Tibial artery (tissue), 4 donors: ENCODE data around the gene ZBTB17.

Experiments used
- DNase-seq, 2 donors: peaks; one replicate each; pipeline ENCODE4 v3.0.0-alpha.2; 2019
- H3K27ac ChIP-seq, 2 donors: fragments of 200-600 bp; sonication (generic) in 1 of 2; 1 replicate in 1 of 2; 2 replicates in 1 of 2; pipeline ENCODE4 v1.5.1; 2018 to 2019; ENCODE audit warnings: mild to moderate bottlenecking in 1 of 2
- H3K27me3 ChIP-seq, 2 donors: fragments of 200-600 bp; sonication (generic) in 1 of 2; one replicate each; pipeline versions ENCODE4 v1.5.1 to v1.6.0; 2016 to 2019
- H3K36me3 ChIP-seq, 3 donors: fragments of 200-600 bp; sonication (generic) in 2 of 3; one replicate each; pipeline ENCODE4 v1.5.1; 2016 to 2019; ENCODE audit warnings: mild to moderate bottlenecking in 2 of 3
- H3K4me1 ChIP-seq, 4 donors: fragments of 200-600 bp; sonication (generic) in 2 of 4; 1 replicate in 3 of 4; 2 replicates in 1 of 4; pipeline ENCODE4 v1.5.1; 2016 to 2019
- H3K4me3 ChIP-seq, 2 donors: fragments of 200-600 bp; sonication (generic) in 1 of 2; 1 replicate in 1 of 2; 2 replicates in 1 of 2; pipeline ENCODE4 v1.5.1; 2018 to 2019; ENCODE audit warnings: mild to moderate bottlenecking in 2 of 2
- H3K9me3 ChIP-seq, 3 donors: fragments of 200-600 bp; sonication (generic) in 1 of 3; one replicate each; pipeline ENCODE4 v1.5.1; 2016 to 2019
- CTCF ChIP-seq, 2 experiments: fragments of 200-600 bp in 1 of 2; fragments of 450-650 bp in 1 of 2; IDR thresholded peaks; one replicate each; pipeline ENCODE4 v1.5.1; 2017 to 2019; ENCODE audit warnings: antibody characterized with exemption in 2 of 2, mild to moderate bottlenecking in 1 of 2, moderate library complexity in 1 of 2
- intact Hi-C: fragments of 100-400 bp; cut with DNase I; formaldehyde crosslinking; loops from one replicate; pipeline ENCODE4 v1.15.0; 2023; ENCODE audit warnings: low total_unique reads

ZBTB17 gene

GRCh38 chr1:15962671-15963362, 13.1 kb downstream of the ZBTB17 start:
- Histone ChIP-seq H3K27ac (peak overlapping the region; percentile 21 to 54), H3K4me1 (peaks cover 0 to 69% (median 26%) of the 10 kb centered on the region in 4 donors), H3K36me3 (peaks cover 0 to under 1% (median 0%) of the 10 kb centered on the region in 3 donors), H3K9me3 (no peaks in the 10 kb centered on the region), H3K27me3 (no peaks in the 10 kb centered on the region), H3K4me3 (no peak overlapping the region)
- intact Hi-C loops, result loop anchor here (5.0 kb wide), 1 partner anchor 136 kb away; no protein-coding TSS in a partner anchor
- no peak for TF ChIP-seq CTCF (IDR thresholded peaks at IDR 0.05)
- DNase-seq, result no peak

GRCh38 chr1:15962176-15962575, 13.7 kb downstream of the ZBTB17 start:
- Histone ChIP-seq H3K27ac (peak overlapping the region in 1 of 2 donors; percentile 54), H3K27me3 (no peaks in the 10 kb centered on the region), H3K4me1 (peaks cover 0 to 67% (median 26%) of the 10 kb centered on the region in 4 donors), H3K36me3 (peaks cover 0 to 5% (median 0%) of the 10 kb centered on the region in 3 donors), H3K4me3 (no peak overlapping the region), H3K9me3 (no peaks in the 10 kb centered on the region)
- TF ChIP-seq CTCF (IDR thresholded peaks at IDR 0.05), result no peak
- no peak for DNase-seq
- intact Hi-C loops, result loop anchor here (5.0 kb wide), 1 partner anchor 135 kb away; no protein-coding TSS in a partner anchor

- intact Hi-C loops, result loop anchor here (5.0 kb wide), 1 partner anchor 134 kb away; no protein-coding TSS in a partner anchor
- no peak for DNase-seq
- no peak for TF ChIP-seq CTCF (IDR thresholded peaks at IDR 0.05)
- Histone ChIP-seq H3K4me3 (no peak overlapping the region), H3K27ac (no peak overlapping the region), H3K27me3 (no peaks in the 10 kb centered on the region), H3K9me3 (no peaks in the 10 kb centered on the region), H3K36me3 (peaks cover 0 to 6% (median 0%) of the 10 kb centered on the region in 3 donors), H3K4me1 (peaks cover 0 to 64% (median 24%) of the 10 kb centered on the region in 4 donors)
These were observed 14.4 kb downstream of the ZBTB17 start for GRCh38 chr1:15961492-15961891.

- H3K27me3 ChIP-seq, result no peaks in the 10 kb centered on the region
- no peaks in the 10 kb centered on the region for H3K9me3 ChIP-seq
- H3K4me1 ChIP-seq, result peaks cover 0 to 64% (median 23%) of the 10 kb centered on the region in 4 donors
- no peak for DNase-seq
- H3K4me3 ChIP-seq, result no peak overlapping the region
- intact Hi-C loops, result loop anchor here (5.0 kb wide), 1 partner anchor 134 kb away; no protein-coding TSS in a partner anchor
- peaks cover 0 to 6% (median 0%) of the 10 kb centered on the region in 3 donors for H3K36me3 ChIP-seq
- TF ChIP-seq CTCF (IDR thresholded peaks at IDR 0.05), result no peak
- no peak overlapping the region for H3K27ac ChIP-seq
These were observed 15.1 kb downstream of the ZBTB17 start for GRCh38 chr1:15960808-15961207.

GRCh38 chr1:15959827-15960446, 16.0 kb downstream of the ZBTB17 start:
- TF ChIP-seq CTCF (IDR thresholded peaks at IDR 0.05), result no peak
- Histone ChIP-seq H3K27ac (no peak overlapping the region), H3K4me1 (peaks cover 0 to 58% (median 18%) of the 10 kb centered on the region in 4 donors), H3K36me3 (peaks cover 0 to 6% (median 0%) of the 10 kb centered on the region in 3 donors), H3K4me3 (no peak overlapping the region), H3K9me3 (no peaks in the 10 kb centered on the region), H3K27me3 (no peaks in the 10 kb centered on the region)
- intact Hi-C loops, result loop anchor here (5.0 kb wide), 1 partner anchor 133 kb away; no protein-coding TSS in a partner anchor
- no peak for DNase-seq
